ENCODE results near the gene KIF17. TPM values are rescaled to one million over a fixed set of nuclear protein-coding genes. Genes with fewer than 3 reads are reported as not detected.

The KIF17 gene
- total and polyA plus RNA-seq, 2 of the 4 experiments (the other 2 are of a cell fraction) = 4.5 to 5.7 TPM

DNA sequence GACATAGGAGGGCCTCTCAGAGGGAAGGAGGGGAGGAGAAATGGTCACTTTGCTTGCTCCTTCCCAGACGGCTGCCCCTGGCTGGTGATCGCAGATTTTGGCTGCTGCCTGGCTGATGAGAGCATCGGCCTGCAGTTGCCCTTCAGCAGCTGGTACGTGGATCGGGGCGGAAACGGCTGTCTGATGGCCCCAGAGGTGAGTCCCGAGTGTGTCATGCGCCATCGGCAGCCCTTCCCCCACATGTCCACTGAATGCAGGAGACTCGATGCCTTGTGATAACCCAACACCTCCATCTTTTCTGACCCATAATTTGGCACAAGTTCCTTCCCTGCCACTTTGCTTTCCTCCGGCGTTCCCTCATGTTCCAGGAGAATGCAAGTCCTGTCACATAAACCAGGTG lies 69.4 kb downstream of the KIF17 start:
- intact Hi-C loops (cut with micrococcal nuclease) = no loop called here

More for the DNA sequence above, 69.4 kb downstream of the KIF17 start:
- ChIA-PET POLR2A (ENCODE audit: unreplicated experiment) (no interaction called here), CTCF (no interaction called here)
- dilution Hi-C loops (cut with HindIII; ENCODE audit: low sequenced_read_pairs, unreplicated experiment) (no loop called here), in situ Hi-C loops (cut with MboI; ENCODE audit: low sequenced_read_pairs) (loop anchor here (25.0 kb wide), 1 partner anchor 436 kb away; no protein-coding TSS in a partner anchor)
- H3K4me1 ChIP-seq (ENCODE audit: control insufficient read depth, insufficient read depth, low read length) = no peaks in the 10 kb centered on the region
- ATAC-seq (ENCODE audit: low read depth) = no peak
- H2BK120ac ChIP-seq (ENCODE audit: low read depth, low read length) = no peak overlapping the region
- no peak overlapping the region for H4K5ac ChIP-seq (ENCODE audit: low read depth, low read length)
- H3K9me3 ChIP-seq (ENCODE audit: control insufficient read depth, insufficient read depth, low read length) = no peaks in the 10 kb centered on the region
- TF ChIP-seq, protein P1, sequence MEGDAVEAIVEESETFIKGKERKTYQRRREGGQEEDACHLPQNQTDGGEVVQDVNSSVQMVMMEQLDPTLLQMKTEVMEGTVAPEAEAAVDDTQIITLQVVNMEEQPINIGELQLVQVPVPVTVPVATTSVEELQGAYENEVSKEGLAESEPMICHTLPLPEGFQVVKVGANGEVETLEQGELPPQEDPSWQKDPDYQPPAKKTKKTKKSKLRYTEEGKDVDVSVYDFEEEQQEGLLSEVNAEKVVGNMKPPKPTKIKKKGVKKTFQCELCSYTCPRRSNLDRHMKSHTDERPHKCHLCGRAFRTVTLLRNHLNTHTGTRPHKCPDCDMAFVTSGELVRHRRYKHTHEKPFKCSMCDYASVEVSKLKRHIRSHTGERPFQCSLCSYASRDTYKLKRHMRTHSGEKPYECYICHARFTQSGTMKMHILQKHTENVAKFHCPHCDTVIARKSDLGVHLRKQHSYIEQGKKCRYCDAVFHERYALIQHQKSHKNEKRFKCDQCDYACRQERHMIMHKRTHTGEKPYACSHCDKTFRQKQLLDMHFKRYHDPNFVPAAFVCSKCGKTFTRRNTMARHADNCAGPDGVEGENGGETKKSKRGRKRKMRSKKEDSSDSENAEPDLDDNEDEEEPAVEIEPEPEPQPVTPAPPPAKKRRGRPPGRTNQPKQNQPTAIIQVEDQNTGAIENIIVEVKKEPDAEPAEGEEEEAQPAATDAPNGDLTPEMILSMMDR (conservative IDR thresholded peaks at IDR 0.05; ENCODE audit: low read depth, low read length) = no peak
- TF ChIP-seq CEBPB (IDR thresholded peaks at IDR 0.05; ENCODE audit: low read depth, low read length) (no peak), RCOR1 (IDR thresholded peaks at IDR 0.05; ENCODE audit: insufficient replicate concordance, low read length) (no peak), MXI1 (IDR thresholded peaks at IDR 0.05; ENCODE audit: borderline replicate concordance, low read depth, low read length) (no peak), NFE2L2 (IDR thresholded peaks at IDR 0.05; ENCODE audit: low read depth, low read length) (no peak), SMC3 (IDR thresholded peaks at IDR 0.05; ENCODE audit: low read depth, low read length) (no peak), CHD1 (IDR thresholded peaks at IDR 0.05; ENCODE audit: low read depth, low read length) (no peak), FOS (IDR thresholded peaks at IDR 0.05; ENCODE audit: low read depth, low read length) (no peak), RAD21 (IDR thresholded peaks at IDR 0.05; ENCODE audit: low read length) (no peak), BHLHE40 (IDR thresholded peaks at IDR 0.05; ENCODE audit: low read depth, low read length) (no peak), POLR2A (IDR thresholded peaks at IDR 0.05; ENCODE audit: low read depth, low read length) (no peak), MAFK (IDR thresholded peaks at IDR 0.05; ENCODE audit: low read depth, low read length) (no peak), RFX5 (IDR thresholded peaks at IDR 0.05; ENCODE audit: low read depth, low read length) (no peak), MAZ (IDR thresholded peaks at IDR 0.05; ENCODE audit: borderline replicate concordance, low read depth, low read length) (no peak)
- TF ChIP-seq, protein P2, sequence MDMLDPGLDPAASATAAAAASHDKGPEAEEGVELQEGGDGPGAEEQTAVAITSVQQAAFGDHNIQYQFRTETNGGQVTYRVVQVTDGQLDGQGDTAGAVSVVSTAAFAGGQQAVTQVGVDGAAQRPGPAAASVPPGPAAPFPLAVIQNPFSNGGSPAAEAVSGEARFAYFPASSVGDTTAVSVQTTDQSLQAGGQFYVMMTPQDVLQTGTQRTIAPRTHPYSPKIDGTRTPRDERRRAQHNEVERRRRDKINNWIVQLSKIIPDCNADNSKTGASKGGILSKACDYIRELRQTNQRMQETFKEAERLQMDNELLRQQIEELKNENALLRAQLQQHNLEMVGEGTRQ (IDR thresholded peaks at IDR 0.05; ENCODE audit: low read depth, low read length) = no peak
- TF ChIP-seq, protein P3, sequence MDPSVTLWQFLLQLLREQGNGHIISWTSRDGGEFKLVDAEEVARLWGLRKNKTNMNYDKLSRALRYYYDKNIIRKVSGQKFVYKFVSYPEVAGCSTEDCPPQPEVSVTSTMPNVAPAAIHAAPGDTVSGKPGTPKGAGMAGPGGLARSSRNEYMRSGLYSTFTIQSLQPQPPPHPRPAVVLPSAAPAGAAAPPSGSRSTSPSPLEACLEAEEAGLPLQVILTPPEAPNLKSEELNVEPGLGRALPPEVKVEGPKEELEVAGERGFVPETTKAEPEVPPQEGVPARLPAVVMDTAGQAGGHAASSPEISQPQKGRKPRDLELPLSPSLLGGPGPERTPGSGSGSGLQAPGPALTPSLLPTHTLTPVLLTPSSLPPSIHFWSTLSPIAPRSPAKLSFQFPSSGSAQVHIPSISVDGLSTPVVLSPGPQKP (IDR thresholded peaks at IDR 0.05; ENCODE audit: borderline replicate concordance, low read depth, low read length) = no peak
- H3K23ac ChIP-seq (ENCODE audit: low read depth, low read length) = no peak overlapping the region
- H4K91ac ChIP-seq (ENCODE audit: insufficient read depth, low read depth, low read length) = no peak overlapping the region
- no peak overlapping the region for H3K14ac ChIP-seq (replicated peaks; ENCODE audit: low read depth, low read length)
- H3K27ac ChIP-seq (ENCODE audit: insufficient read depth, low read length) = no peak overlapping the region
- no peak for DNase-seq
- no peak overlapping the region for H2AK9ac ChIP-seq (replicated peaks; ENCODE audit: low read depth, low read length, poor library complexity)
- no peak overlapping the region for H2BK20ac ChIP-seq (ENCODE audit: low read depth, low read length)
- no peak overlapping the region for H3K18ac ChIP-seq (ENCODE audit: low read depth, low read length)
- no peak overlapping the region for H3K4ac ChIP-seq (ENCODE audit: low read depth, low read length)
- WGBS, 2 experiments (ENCODE audit: extremely low coverage in 2 of 2, insufficient read length in 1 of 2) = 95% methylated on average over 5 of the region's 13 CpGs; no CpG with 5 or more reads in 1 of the 2 experiments
- no peak overlapping the region for H2BK5ac ChIP-seq (ENCODE audit: low read depth, low read length, poor library complexity, severe bottlenecking)
- peaks cover 61% of the 10 kb centered on the region for H3K36me3 ChIP-seq (ENCODE audit: control insufficient read depth, insufficient read depth, low read length)
- no peak overlapping the region for H4K8ac ChIP-seq (ENCODE audit: low read depth in 2 of 2, low read length in 2 of 2)
- peaks cover 0 to 5% of the 10 kb centered on the region in 2 experiments; a peak in 1 of 4 replicates for H3K79me1 ChIP-seq (ENCODE audit: low read depth in 1 of 2, low read length in 2 of 2)
- no peak overlapping the region for H3K4me2 ChIP-seq (ENCODE audit: low read depth, low read length)
- H2AFZ ChIP-seq (replicated peaks; ENCODE audit: low read length, poor library complexity) = no peak overlapping the region
- no peaks in the 10 kb centered on the region for H3K9me1 ChIP-seq (ENCODE audit: insufficient read depth, low read length)
- H2AK5ac ChIP-seq (ENCODE audit: low read depth, low read length) = no peak overlapping the region
- H3K56ac ChIP-seq (ENCODE audit: extremely low read depth, insufficient read depth, low read length) = no peak overlapping the region
- H2BK15ac ChIP-seq (ENCODE audit: low read depth, low read length) = no peak overlapping the region
- H3K4me3 ChIP-seq (ENCODE audit: insufficient read depth, low read depth, low read length) = no peak overlapping the region
- no peak overlapping the region for H3K9ac ChIP-seq (ENCODE audit: low read depth, low read length)
- no peaks in the 10 kb centered on the region for H4K20me1 ChIP-seq (ENCODE audit: insufficient read depth, low read length)
- BruUV-seq (replicated peaks) = no TSS peak
- no peaks in the 10 kb centered on the region for H3K27me3 ChIP-seq (ENCODE audit: control insufficient read depth, insufficient read depth, low read length)

Data from IMR-90 (cell line).